ENCODE data around the gene CTTNBP2NL.

GRCh38 chr1:112478314-112478713, 82.3 kb downstream of the CTTNBP2NL start:
- no peak for TF ChIP-seq POLR2A (IDR thresholded peaks at IDR 0.05)
- no peak for TF ChIP-seq CTCF (IDR thresholded peaks at IDR 0.05)

Measured in vagina (tissue), 2 donors.